ENCODE data around the gene TNFRSF21. TPM values are rescaled to one million over a fixed set of nuclear protein-coding genes. Genes with fewer than 3 reads are reported as not detected.

The TNFRSF21 gene
- total RNA-seq, 1 experiment from 2014 or later: 47.3 TPM

DNA sequence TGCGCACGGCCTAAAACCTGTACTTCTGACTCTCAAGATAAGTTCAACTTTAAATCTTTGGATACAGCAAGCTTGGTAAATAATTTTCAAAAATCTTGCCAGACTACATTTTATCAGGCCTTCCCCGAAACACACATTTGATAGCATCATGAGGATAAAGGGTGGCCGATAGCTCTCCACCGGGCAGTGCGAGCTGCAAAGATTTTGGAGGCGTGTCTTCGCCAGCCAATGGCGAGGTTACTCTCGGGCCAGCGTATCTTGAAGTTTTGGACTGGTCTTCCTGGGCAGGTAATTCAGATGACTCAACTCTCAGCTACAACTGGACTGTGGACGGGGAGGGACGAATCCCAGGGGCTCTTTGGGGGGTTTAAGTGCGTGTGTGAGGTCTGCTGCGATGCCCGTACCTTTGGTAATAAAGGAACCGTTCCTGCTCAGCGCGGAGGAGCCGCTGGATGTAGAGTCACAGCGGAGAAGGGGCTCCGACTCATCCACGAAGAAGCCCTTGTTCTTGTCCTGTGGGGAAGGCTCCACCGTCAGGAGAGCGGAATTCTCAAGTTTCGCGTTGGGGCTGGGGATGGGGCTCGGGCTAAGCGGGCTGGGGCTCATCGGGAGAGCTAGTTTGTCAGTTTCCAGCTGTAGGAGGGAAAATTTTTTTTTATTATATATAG, 75.3 kb downstream of the TNFRSF21 start:
- Mint-ChIP-seq H3K9me3 (no peaks in the 10 kb centered on the region), H3K4me1 (peaks cover 73% of the 10 kb centered on the region), H3K27ac (peak overlapping the region; percentile 46), H3K27me3 (ENCODE audit: low read depth) (no peaks in the 10 kb centered on the region), H3K4me3 (no peak overlapping the region), H3K36me3 (peaks cover 16% of the 10 kb centered on the region)
- ATAC-seq (peak; percentile 67), DNase-seq (ENCODE audit: low spot score) (peak; percentile 32)
- ChIA-PET POLR2A (no interaction called here), CTCF (interaction anchor here (1.2 to 2.3 kb wide), 2 partner anchors 14 to 137 kb away, joined by 5 to 8 read pairs; no protein-coding TSS in a partner anchor)
- TF ChIP-seq, protein P1, sequence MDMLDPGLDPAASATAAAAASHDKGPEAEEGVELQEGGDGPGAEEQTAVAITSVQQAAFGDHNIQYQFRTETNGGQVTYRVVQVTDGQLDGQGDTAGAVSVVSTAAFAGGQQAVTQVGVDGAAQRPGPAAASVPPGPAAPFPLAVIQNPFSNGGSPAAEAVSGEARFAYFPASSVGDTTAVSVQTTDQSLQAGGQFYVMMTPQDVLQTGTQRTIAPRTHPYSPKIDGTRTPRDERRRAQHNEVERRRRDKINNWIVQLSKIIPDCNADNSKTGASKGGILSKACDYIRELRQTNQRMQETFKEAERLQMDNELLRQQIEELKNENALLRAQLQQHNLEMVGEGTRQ (CRISPR knock-in tag; IDR thresholded peaks at IDR 0.05): no peak
- TF ChIP-seq CREM (CRISPR knock-in tag; IDR thresholded peaks at IDR 0.05): no peak
- TF ChIP-seq OVOL2 (CRISPR knock-in tag; IDR thresholded peaks at IDR 0.05; ENCODE audit: borderline replicate concordance): no peak
- no peak for TF ChIP-seq PRRX2 (CRISPR knock-in tag; IDR thresholded peaks at IDR 0.05)
- TF ChIP-seq, protein P2, sequence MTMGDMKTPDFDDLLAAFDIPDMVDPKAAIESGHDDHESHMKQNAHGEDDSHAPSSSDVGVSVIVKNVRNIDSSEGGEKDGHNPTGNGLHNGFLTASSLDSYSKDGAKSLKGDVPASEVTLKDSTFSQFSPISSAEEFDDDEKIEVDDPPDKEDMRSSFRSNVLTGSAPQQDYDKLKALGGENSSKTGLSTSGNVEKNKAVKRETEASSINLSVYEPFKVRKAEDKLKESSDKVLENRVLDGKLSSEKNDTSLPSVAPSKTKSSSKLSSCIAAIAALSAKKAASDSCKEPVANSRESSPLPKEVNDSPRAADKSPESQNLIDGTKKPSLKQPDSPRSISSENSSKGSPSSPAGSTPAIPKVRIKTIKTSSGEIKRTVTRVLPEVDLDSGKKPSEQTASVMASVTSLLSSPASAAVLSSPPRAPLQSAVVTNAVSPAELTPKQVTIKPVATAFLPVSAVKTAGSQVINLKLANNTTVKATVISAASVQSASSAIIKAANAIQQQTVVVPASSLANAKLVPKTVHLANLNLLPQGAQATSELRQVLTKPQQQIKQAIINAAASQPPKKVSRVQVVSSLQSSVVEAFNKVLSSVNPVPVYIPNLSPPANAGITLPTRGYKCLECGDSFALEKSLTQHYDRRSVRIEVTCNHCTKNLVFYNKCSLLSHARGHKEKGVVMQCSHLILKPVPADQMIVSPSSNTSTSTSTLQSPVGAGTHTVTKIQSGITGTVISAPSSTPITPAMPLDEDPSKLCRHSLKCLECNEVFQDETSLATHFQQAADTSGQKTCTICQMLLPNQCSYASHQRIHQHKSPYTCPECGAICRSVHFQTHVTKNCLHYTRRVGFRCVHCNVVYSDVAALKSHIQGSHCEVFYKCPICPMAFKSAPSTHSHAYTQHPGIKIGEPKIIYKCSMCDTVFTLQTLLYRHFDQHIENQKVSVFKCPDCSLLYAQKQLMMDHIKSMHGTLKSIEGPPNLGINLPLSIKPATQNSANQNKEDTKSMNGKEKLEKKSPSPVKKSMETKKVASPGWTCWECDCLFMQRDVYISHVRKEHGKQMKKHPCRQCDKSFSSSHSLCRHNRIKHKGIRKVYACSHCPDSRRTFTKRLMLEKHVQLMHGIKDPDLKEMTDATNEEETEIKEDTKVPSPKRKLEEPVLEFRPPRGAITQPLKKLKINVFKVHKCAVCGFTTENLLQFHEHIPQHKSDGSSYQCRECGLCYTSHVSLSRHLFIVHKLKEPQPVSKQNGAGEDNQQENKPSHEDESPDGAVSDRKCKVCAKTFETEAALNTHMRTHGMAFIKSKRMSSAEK (CRISPR knock-in tag; IDR thresholded peaks at IDR 0.05; ENCODE audit: borderline replicate concordance): no peak
- TF ChIP-seq NR1H2 (CRISPR knock-in tag; IDR thresholded peaks at IDR 0.05): no peak
- no peak for TF ChIP-seq ZNF416 (CRISPR knock-in tag; IDR thresholded peaks at IDR 0.05)
- no peak for TF ChIP-seq RORB (CRISPR knock-in tag; IDR thresholded peaks at IDR 0.05)
- TF ChIP-seq EMX1 (CRISPR knock-in tag; IDR thresholded peaks at IDR 0.05): no peak

DNA sequence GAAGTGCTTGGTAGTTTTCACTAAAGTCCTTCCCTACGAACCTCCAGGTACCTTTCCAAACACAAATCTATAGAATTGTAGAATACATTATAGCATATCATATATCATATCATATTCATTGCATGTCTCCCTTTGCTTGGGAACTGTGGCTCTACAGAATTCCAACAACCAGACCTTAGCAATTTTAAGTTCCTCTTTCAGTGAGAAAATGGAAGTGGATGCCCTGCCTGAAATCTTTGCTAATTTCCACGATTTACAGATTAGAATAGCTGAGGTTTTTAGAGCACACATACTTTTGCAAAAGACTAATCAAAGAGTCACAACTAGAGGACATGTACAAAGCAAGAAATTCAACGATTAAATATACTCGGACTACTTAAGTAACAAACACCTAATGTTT, 78.6 kb downstream of the TNFRSF21 start:
- Mint-ChIP-seq H3K4me1 (peaks cover 73% of the 10 kb centered on the region), H3K27me3 (ENCODE audit: low read depth) (no peaks in the 10 kb centered on the region), H3K4me3 (no peak overlapping the region), H3K9me3 (peaks cover 8% of the 10 kb centered on the region), H3K27ac (peak overlapping the region; percentile 95; the same call in 1 of the 2 replicates), H3K36me3 (peaks cover 24% of the 10 kb centered on the region)
- ChIA-PET POLR2A (no interaction called here), CTCF (no interaction called here)
- no peak for ATAC-seq
- no peak for DNase-seq (ENCODE audit: low spot score)
- TF ChIP-seq ZNF138 (CRISPR knock-in tag; conservative IDR thresholded peaks at IDR 0.05) (no peak), ELF4 (CRISPR knock-in tag; IDR thresholded peaks at IDR 0.05; ENCODE audit: low read depth) (no peak), ZNF396 (CRISPR knock-in tag; IDR thresholded peaks at IDR 0.05; ENCODE audit: borderline replicate concordance) (no peak), TEAD1 (CRISPR knock-in tag; IDR thresholded peaks at IDR 0.05) (no peak), ZNF423 (CRISPR knock-in tag; IDR thresholded peaks at IDR 0.05) (no peak), OVOL2 (CRISPR knock-in tag; IDR thresholded peaks at IDR 0.05; ENCODE audit: borderline replicate concordance) (no peak), SOX15 (CRISPR knock-in tag; IDR thresholded peaks at IDR 0.05) (no peak), ESRRA (CRISPR knock-in tag; IDR thresholded peaks at IDR 0.05; ENCODE audit: borderline replicate concordance) (no peak)
- TF ChIP-seq, protein P3, sequence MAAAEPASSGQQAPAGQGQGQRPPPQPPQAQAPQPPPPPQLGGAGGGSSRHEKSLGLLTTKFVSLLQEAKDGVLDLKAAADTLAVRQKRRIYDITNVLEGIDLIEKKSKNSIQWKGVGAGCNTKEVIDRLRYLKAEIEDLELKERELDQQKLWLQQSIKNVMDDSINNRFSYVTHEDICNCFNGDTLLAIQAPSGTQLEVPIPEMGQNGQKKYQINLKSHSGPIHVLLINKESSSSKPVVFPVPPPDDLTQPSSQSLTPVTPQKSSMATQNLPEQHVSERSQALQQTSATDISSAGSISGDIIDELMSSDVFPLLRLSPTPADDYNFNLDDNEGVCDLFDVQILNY (CRISPR knock-in tag; IDR thresholded peaks at IDR 0.05): no peak
- TF ChIP-seq, protein P4, sequence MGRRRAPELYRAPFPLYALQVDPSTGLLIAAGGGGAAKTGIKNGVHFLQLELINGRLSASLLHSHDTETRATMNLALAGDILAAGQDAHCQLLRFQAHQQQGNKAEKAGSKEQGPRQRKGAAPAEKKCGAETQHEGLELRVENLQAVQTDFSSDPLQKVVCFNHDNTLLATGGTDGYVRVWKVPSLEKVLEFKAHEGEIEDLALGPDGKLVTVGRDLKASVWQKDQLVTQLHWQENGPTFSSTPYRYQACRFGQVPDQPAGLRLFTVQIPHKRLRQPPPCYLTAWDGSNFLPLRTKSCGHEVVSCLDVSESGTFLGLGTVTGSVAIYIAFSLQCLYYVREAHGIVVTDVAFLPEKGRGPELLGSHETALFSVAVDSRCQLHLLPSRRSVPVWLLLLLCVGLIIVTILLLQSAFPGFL (CRISPR knock-in tag; IDR thresholded peaks at IDR 0.05; ENCODE audit: borderline replicate concordance): no peak
- TF ChIP-seq, protein P5, sequence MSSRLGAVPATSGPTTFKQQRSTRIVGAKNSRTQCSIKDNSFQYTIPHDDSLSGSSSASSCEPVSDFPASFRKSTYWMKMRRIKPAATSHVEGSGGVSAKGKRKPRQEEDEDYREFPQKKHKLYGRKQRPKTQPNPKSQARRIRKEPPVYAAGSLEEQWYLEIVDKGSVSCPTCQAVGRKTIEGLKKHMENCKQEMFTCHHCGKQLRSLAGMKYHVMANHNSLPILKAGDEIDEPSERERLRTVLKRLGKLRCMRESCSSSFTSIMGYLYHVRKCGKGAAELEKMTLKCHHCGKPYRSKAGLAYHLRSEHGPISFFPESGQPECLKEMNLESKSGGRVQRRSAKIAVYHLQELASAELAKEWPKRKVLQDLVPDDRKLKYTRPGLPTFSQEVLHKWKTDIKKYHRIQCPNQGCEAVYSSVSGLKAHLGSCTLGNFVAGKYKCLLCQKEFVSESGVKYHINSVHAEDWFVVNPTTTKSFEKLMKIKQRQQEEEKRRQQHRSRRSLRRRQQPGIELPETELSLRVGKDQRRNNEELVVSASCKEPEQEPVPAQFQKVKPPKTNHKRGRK (CRISPR knock-in tag; IDR thresholded peaks at IDR 0.05; ENCODE audit: borderline replicate concordance): no peak
- TF ChIP-seq, protein P6, sequence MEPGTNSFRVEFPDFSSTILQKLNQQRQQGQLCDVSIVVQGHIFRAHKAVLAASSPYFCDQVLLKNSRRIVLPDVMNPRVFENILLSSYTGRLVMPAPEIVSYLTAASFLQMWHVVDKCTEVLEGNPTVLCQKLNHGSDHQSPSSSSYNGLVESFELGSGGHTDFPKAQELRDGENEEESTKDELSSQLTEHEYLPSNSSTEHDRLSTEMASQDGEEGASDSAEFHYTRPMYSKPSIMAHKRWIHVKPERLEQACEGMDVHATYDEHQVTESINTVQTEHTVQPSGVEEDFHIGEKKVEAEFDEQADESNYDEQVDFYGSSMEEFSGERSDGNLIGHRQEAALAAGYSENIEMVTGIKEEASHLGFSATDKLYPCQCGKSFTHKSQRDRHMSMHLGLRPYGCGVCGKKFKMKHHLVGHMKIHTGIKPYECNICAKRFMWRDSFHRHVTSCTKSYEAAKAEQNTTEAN (CRISPR knock-in tag; IDR thresholded peaks at IDR 0.05): no peak
- TF ChIP-seq, protein P7, sequence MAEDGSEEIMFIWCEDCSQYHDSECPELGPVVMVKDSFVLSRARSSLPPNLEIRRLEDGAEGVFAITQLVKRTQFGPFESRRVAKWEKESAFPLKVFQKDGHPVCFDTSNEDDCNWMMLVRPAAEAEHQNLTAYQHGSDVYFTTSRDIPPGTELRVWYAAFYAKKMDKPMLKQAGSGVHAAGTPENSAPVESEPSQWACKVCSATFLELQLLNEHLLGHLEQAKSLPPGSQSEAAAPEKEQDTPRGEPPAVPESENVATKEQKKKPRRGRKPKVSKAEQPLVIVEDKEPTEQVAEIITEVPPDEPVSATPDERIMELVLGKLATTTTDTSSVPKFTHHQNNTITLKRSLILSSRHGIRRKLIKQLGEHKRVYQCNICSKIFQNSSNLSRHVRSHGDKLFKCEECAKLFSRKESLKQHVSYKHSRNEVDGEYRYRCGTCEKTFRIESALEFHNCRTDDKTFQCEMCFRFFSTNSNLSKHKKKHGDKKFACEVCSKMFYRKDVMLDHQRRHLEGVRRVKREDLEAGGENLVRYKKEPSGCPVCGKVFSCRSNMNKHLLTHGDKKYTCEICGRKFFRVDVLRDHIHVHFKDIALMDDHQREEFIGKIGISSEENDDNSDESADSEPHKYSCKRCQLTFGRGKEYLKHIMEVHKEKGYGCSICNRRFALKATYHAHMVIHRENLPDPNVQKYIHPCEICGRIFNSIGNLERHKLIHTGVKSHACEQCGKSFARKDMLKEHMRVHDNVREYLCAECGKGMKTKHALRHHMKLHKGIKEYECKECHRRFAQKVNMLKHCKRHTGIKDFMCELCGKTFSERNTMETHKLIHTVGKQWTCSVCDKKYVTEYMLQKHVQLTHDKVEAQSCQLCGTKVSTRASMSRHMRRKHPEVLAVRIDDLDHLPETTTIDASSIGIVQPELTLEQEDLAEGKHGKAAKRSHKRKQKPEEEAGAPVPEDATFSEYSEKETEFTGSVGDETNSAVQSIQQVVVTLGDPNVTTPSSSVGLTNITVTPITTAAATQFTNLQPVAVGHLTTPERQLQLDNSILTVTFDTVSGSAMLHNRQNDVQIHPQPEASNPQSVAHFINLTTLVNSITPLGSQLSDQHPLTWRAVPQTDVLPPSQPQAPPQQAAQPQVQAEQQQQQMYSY (CRISPR knock-in tag; IDR thresholded peaks at IDR 0.05): no peak

Measured in WTC11 (cell line).